DOHH2 (cell line): ENCODE results near the gene APOBEC3G.

Experiments
- H3F3A ChIP-seq: fragments of 200-600 bp; sonication (generic), shearing (Covaris generic); 2 replicates; pipeline ENCODE4 v1.6.0; 2016; ENCODE audit warnings: antibody characterized with exemption, mild to moderate bottlenecking; ENCODE audit not compliant: control insufficient read depth, insufficient read depth
- H3K27ac ChIP-seq: fragments of 200-600 bp; sonication (generic); 2 replicates; pipeline ENCODE4 v1.5.1; 2014; ENCODE audit warnings: low read depth, mild to moderate bottlenecking, low read length, moderate library complexity
- H3K27me3 ChIP-seq: fragments of 200-600 bp; sonication (generic); 2 replicates; pipeline ENCODE4 v1.6.1; 2014; ENCODE audit warnings: mild to moderate bottlenecking, low read length, mixed read lengths; ENCODE audit not compliant: control insufficient read depth
- H3K36me3 ChIP-seq: fragments of 200-600 bp; sonication (generic); 2 replicates; pipeline ENCODE4 v1.6.1; 2014; ENCODE audit warnings: mild to moderate bottlenecking, low read length, moderate library complexity, mixed read lengths; ENCODE audit not compliant: control insufficient read depth
- H3K4me1 ChIP-seq: fragments of 200-600 bp; sonication (generic); 2 replicates; pipeline ENCODE4 v1.6.1; 2014; ENCODE audit warnings: mild to moderate bottlenecking, low read length, mixed read lengths; ENCODE audit not compliant: control insufficient read depth
- H3K4me2 ChIP-seq: fragments of 200-600 bp; sonication (generic); 2 replicates; pipeline ENCODE4 v1.6.0; 2014; ENCODE audit warnings: mild to moderate bottlenecking, low read length, moderate library complexity
- H3K4me3 ChIP-seq: fragments of 200-600 bp; sonication (generic); 2 replicates; pipeline ENCODE4 v1.5.1; 2014; ENCODE audit warnings: mild to moderate bottlenecking, low read length, mixed read lengths
- H3K79me2 ChIP-seq: fragments of 200-600 bp; sonication (generic); 2 replicates; pipeline ENCODE4 v1.6.1; 2014; ENCODE audit warnings: mild to moderate bottlenecking, low read length, mixed read lengths; ENCODE audit not compliant: control insufficient read depth
- H3K9me2 ChIP-seq: fragments of 200-600 bp; sonication (generic); replicated peaks from 2 replicates; pipeline ENCODE4 v1.6.1; 2014; ENCODE audit warnings: mild to moderate bottlenecking, low read length, mixed read lengths; ENCODE audit not compliant: control insufficient read depth
- H3K9me3 ChIP-seq: fragments of 200-600 bp; sonication (generic); 2 replicates; pipeline ENCODE4 v1.6.1; 2014; ENCODE audit warnings: antibody characterized with exemption, low read length, mixed read lengths; ENCODE audit not compliant: control insufficient read depth, insufficient read depth
- H4K20me1 ChIP-seq: fragments of 200-600 bp; sonication (generic); 2 replicates; pipeline ENCODE4 v1.6.0; 2014; ENCODE audit warnings: low read depth, mild to moderate bottlenecking, antibody characterized with exemption, low read length, moderate library complexity; ENCODE audit not compliant: control insufficient read depth, insufficient read depth
- EZH2phosphoT487 ChIP-seq: fragments of 200-600 bp; sonication (generic); IDR thresholded peaks from 2 replicates; pipeline ENCODE4 v1.6.1; 2017; ENCODE audit warnings: borderline replicate concordance, mild to moderate bottlenecking, antibody characterized with exemption, low read length, moderate library complexity, mixed read lengths
- TF ChIP-seq, protein P1 (sequence below): fragments of 200-600 bp; sonication (generic); IDR thresholded peaks from one replicate; pipeline ENCODE4 v1.5.1; 2014; ENCODE audit warnings: antibody characterized with exemption, mild to moderate bottlenecking, low read depth, low read length; ENCODE audit not compliant: poor library complexity, severe bottlenecking

Gene APOBEC3G

GRCh38 chr22:39106326-39106725 lies 29.3 kb downstream of the APOBEC3G start:
- no peak overlapping the region for H3K4me3 ChIP-seq
- H3K27ac ChIP-seq: no peak overlapping the region
- H4K20me1 ChIP-seq: no peaks in the 10 kb centered on the region
- no peak for TF ChIP-seq EZH2phosphoT487
- TF ChIP-seq, protein P1, sequence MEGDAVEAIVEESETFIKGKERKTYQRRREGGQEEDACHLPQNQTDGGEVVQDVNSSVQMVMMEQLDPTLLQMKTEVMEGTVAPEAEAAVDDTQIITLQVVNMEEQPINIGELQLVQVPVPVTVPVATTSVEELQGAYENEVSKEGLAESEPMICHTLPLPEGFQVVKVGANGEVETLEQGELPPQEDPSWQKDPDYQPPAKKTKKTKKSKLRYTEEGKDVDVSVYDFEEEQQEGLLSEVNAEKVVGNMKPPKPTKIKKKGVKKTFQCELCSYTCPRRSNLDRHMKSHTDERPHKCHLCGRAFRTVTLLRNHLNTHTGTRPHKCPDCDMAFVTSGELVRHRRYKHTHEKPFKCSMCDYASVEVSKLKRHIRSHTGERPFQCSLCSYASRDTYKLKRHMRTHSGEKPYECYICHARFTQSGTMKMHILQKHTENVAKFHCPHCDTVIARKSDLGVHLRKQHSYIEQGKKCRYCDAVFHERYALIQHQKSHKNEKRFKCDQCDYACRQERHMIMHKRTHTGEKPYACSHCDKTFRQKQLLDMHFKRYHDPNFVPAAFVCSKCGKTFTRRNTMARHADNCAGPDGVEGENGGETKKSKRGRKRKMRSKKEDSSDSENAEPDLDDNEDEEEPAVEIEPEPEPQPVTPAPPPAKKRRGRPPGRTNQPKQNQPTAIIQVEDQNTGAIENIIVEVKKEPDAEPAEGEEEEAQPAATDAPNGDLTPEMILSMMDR: no peak
- no peaks in the 10 kb centered on the region for H3K36me3 ChIP-seq
- no peaks in the 10 kb centered on the region for H3K9me2 ChIP-seq
- no peaks in the 10 kb centered on the region for H3K27me3 ChIP-seq
- H3K4me2 ChIP-seq: no peak overlapping the region
- no peaks in the 10 kb centered on the region for H3K9me3 ChIP-seq
- peaks cover 9% of the 10 kb centered on the region for H3K4me1 ChIP-seq
- no peaks in the 10 kb centered on the region for H3K79me2 ChIP-seq
- H3F3A ChIP-seq: no peaks in the 10 kb centered on the region

DNA sequence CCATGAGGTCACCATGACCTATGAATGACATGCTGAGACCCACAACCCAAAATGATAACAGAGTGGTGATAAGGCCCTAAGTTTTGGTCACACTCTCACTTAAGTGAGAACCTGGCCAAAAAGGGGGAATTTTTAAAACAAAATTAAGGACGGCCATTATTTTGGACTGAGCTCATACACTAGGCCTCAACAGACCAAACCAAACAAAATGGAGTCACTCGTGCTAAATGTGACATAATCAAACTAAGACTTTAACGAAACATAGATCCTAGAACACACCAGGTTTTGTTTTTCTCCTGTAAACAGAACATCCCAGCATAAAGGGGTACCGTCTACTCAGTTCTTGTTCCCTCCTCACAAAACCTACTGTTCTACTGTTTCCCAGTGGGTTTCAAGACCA lies 31.4 kb downstream of the APOBEC3G start:
- H3F3A ChIP-seq: no peaks in the 10 kb centered on the region
- H3K4me2 ChIP-seq: no peak overlapping the region
- H3K9me2 ChIP-seq: no peaks in the 10 kb centered on the region
- H4K20me1 ChIP-seq: no peaks in the 10 kb centered on the region
- H3K4me1 ChIP-seq: peaks cover 9% of the 10 kb centered on the region
- no peaks in the 10 kb centered on the region for H3K27me3 ChIP-seq
- no peaks in the 10 kb centered on the region for H3K36me3 ChIP-seq
- no peak overlapping the region for H3K27ac ChIP-seq
- H3K4me3 ChIP-seq: no peak overlapping the region
- H3K9me3 ChIP-seq: no peaks in the 10 kb centered on the region
- TF ChIP-seq, protein P1: no peak
- no peak for TF ChIP-seq EZH2phosphoT487
- no peaks in the 10 kb centered on the region for H3K79me2 ChIP-seq

- H3K79me2 ChIP-seq: no peaks in the 10 kb centered on the region
- H3K36me3 ChIP-seq: no peaks in the 10 kb centered on the region
- H3K4me2 ChIP-seq: no peak overlapping the region
- H3K4me1 ChIP-seq: peaks cover 9% of the 10 kb centered on the region
- H3F3A ChIP-seq: no peaks in the 10 kb centered on the region
- no peaks in the 10 kb centered on the region for H4K20me1 ChIP-seq
- no peaks in the 10 kb centered on the region for H3K9me2 ChIP-seq
- H3K4me3 ChIP-seq: no peak overlapping the region
- H3K9me3 ChIP-seq: no peaks in the 10 kb centered on the region
- TF ChIP-seq, protein P1: no peak
- no peak for TF ChIP-seq EZH2phosphoT487
- H3K27me3 ChIP-seq: no peaks in the 10 kb centered on the region
- no peak overlapping the region for H3K27ac ChIP-seq
These were observed 32.3 kb downstream of the APOBEC3G start for GRCh38 chr22:39109361-39109760.
